Middle frontal gyrus (tissue), 1 donor: ENCODE results near the gene TENM3.

Experiments used
- DNase-seq: peaks from one replicate; pipeline ENCODE4 v3.0.0-alpha.2; 2015; ENCODE audit warnings: low spot score; ENCODE audit errors: extremely low spot score

The TENM3 gene

DNA sequence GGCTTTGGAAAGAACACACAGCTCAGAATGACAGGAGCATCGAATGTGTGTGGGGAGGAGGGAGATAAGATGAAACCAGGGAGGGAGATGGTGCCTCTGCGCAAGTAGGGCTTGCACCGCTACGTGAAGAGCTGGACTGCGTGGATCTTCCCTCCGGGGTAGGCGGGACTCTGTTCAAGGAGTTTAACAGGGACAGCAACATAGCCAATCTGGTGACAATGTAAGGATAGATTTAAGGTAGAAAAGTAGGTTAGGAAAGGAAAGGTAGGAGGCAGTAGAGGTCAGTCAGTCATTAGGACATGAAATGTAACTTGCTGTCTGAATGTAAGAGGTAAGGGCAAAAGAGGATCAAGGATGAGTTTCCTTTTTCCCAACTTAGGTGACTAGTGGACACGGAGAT is 521.4 kb downstream of the TENM3 start:
- DNase-seq, result no peak

DNA sequence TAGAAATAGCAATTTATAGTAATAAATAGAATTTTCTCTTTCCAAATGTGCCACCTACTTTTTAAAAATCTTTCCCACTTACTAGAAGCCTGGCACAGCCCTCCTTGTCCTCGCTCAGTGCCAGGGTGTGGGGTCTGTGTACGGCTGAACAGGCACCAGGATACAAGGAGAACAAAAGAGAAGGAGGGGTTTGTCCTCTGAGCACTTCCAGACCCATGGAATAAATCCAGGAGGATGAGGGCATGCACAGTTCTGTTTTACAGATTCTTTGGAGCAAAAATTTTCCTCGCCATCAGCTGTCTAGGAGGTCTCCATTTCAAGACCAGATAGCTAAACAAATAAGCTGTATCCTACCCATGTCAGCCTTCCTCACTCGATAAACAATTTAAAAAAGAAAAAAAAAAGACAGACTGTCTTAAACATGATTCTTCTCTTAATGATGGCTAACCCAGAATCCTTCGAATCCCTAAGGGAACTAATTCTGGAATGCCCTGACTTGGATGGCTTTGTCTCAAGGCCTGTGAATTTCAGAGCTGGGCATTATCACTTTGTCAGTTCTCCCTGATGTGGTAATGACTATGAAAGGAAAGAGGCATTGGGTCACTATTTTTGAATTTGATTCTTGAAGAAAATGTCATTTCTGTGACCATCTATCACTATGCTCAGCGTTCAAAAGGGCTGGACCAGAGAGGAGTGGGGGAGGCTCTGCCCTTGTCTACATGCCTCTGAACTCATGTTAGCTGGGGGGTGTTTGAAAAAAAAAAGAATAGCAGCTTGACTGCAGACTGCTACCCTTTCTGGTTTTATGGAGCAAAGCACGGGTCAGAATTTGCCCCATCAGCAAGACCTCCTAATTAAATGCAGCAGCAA is 523.0 kb downstream of the TENM3 start:
- no peak for DNase-seq

DNA sequence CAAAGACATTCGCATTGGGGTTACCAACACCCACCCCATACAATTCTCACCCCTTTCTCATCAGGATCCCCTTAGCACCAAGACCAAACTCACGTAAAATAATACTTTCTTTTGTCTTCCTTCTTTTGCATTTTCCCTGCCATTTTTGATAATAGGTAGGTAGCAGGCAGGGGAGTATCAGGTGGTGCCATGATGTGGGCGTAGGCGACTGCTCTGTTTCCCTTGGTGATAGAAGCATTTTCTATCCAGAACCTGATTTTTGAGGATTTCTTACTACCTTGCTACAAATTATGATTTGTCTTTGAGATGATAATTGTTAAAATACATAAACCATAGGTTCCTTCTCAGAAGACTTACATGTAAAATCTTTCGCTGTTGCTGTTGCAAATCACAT is 523.7 kb downstream of the TENM3 start:
- no peak for DNase-seq

DNA sequence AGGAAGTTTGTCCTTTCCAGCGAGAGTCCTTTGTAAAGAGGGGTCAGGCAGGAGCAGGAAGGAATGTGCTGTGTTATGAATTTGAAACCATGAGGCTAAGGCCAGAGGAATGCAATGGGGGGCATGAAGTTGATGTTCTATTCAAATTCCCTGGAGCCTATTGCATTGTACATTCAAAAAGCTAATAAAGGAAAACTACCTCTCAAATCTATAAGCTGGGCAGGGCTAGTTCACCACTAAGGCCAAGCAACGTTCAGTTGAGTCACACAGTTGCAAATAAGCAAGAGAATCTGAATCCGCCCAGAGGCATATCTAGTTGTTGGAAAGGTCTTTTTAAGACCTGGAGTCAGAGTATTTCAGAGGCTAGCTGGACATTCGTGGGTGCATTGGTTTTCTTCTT is 525.6 kb downstream of the TENM3 start:
- no peak for DNase-seq

DNA sequence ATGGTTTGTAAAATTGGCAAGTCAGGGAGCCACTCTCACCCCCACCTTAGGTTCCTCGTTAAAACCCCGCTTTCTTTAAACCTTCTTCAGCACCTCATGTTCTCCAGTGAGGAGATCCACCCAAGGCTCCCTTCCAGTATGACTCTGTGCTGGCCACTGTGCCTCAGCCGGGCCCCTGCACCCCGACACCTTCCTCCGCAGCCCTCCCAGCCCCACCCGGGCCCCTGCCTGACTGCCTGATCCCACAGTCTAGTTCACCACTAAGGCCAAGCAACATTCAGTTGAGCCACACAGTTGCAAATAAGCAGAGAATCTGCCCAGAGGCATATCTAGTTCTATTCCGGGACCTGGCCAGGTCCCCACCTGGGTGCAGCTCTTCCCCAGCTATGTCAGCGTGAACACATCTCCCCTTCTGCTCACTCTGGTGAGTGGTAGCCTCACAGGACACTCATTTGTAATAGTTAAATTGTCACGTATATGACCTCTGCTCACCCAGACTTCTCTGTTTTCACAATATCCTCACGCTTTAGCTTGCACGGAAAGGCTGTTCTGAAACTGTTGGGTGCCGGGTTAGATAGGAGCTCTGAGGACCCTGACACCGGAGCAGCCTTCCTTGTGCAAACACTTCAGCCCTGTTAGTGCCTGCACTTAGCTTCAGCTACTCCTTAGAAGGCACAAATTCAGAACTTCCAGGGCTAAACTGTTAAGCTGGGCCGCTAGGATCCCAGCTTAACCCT is 527.2 kb downstream of the TENM3 start:
- no peak for DNase-seq

DNA sequence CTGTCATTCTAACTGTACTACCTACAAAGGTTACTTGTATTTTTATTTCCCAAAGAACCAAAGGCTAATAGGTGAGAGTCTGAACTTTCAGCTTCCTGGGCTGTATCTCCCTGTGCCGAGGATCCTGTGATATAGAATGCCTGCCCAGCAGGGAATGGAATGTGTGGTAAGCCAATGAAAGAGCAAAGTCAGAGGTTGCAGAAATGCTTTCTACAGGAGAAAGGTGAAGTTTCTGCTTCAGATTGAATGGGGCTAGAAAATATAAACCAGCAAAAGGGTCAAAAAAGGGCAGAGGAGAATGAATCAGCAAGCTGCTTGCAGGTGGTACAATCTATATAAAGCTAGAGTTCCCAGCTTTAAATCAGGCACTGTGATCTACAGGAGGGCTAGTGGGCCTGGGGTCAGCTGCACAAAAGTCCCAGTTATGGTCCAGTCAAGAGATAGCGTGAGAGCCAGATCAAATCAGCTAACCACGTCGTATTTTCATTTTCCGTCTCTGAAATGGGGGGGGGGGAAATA is 527.9 kb downstream of the TENM3 start:
- DNase-seq, result no peak

DNA sequence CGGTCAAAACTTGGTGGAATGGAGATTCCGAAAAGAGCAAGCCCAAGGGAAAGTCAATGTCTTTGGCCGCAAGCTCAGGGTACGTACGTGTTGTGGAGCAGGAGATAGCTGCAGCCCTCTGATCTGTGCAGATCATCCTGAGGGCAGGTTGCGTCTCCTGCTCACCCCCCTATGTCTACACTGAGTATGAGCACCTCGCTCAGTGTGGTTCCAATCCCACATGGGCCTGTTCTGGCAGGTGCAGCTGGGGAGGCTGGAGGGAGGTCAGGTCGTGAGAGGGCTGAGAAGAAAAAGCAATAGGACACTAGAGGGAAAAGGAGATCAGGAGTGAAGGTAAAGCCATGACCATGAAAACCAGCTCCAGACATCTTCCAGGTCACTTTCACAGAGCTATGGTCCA is 531.9 kb downstream of the TENM3 start:
- DNase-seq, result no peak

DNA sequence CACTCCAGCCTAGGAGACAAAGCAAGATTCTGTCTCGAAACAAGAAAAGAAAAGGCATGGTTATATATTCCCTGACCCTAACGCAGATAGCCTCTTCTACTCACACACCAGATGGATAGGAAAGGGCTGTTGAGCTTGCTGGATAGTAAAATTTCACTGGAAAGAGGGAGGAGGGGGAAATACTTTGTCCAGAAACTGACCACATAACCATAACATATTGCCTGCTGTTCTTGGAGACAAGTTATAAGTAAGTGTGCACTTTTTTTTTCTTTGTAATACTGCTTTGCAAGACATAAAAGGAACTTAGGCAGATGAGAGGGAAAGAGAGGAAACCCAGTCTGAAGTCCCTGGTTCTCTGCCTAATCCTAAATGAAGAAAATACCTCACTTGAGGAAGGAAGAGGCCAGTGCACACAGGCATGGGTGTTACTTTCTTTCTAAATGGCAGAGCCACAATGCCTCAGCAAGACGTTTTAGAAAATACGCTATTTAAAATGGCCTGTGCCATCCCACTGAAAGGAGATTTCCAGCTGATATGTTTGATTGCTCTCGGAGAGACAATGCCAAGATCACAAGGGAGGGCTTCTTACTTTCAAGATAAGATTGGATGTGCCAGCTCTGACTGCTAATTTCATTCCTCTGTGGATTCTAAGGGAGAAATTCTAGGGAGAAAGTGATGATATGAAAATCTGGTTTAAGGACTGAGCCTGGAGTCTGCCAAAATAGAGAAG is 533.3 kb downstream of the TENM3 start:
- no peak for DNase-seq

- no peak for DNase-seq
Measured at GRCh38 chr4:182778222-182778982, 535.2 kb downstream of the TENM3 start.

DNA sequence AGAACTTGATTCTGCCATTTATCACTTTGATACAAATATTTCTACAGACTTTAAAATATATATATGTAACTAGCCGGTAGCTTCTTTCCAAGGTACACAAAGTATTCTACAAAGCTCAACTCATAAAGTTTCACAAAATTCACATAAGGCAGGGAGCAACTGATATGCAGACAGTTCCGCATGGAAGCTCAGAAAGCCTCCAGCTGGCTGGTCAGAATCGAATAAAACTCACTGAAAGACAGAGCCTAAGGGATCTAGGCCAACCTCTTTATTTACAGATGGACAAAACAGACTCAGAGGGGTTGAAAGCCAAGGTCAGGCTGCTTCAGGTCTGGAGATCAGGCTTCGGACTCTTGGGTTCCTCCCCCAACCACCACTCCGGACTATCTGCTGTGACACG is 543.8 kb downstream of the TENM3 start:
- DNase-seq, result no peak

GRCh38 chr4:182788201-182788600 is 545.0 kb downstream of the TENM3 start:
- DNase-seq, result no peak

- no peak for DNase-seq
Measured at GRCh38 chr4:182789529-182789928, 546.3 kb downstream of the TENM3 start.

DNA sequence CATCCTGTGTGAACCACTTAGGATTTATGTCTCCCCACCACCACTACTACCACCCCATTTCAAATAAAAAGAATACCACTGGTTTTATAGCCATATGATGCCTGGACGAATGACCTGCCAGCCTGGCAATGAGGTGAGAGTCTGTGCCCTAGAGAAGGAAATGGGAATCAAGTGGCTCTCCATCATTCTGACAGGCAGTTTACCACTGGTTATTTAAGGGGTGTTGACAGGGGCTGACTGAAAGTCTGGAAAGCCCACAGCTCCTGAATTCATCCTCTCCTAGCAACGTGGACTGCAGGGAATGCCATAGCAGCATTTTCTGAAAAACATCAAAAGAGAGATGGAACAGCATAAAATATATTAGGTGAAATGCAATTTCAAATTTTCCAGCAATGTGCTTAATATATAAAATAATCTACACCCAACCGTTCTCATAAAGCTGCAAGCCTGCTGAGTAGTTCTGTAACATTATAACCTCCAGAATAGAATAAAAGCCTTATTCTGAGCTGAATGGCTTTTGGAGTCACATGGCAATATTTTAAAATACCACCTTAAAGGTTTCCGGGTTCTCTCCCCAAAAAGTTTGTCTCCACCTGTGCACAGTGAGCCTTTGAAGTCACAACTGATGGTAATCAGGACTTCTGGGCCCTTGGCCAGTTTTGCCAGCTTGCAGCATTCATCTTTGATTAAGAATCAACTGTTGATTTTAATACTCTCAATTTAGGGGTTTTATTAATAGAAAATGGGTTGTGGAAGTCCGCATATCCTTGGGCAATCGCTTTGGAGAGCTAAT is 552.4 kb downstream of the TENM3 start:
- DNase-seq, result no peak

DNA sequence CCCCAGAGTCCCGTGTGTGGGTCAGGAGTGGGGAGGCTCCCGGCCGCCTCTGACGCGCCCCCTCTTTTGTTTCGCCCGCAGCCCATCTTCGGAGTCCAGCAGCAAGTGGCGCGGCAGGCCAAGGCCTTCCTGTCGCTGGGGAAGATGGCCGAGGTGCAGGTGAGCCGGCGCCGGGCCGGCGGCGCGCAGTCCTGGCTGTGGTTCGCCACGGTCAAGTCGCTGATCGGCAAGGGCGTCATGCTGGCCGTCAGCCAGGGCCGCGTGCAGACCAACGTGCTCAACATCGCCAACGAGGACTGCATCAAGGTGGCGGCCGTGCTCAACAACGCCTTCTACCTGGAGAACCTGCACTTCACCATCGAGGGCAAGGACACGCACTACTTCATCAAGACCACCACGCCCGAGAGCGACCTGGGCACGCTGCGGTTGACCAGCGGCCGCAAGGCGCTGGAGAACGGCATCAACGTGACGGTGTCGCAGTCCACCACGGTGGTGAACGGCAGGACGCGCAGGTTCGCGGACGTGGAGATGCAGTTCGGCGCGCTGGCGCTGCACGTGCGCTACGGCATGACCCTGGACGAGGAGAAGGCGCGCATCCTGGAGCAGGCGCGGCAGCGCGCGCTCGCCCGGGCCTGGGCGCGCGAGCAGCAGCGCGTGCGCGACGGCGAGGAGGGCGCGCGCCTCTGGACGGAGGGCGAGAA is 556.5 kb downstream of the TENM3 start:
- DNase-seq, result no peak

- DNase-seq, result no peak
Measured at GRCh38 chr4:182800216-182800515, 557.0 kb downstream of the TENM3 start.

DNA sequence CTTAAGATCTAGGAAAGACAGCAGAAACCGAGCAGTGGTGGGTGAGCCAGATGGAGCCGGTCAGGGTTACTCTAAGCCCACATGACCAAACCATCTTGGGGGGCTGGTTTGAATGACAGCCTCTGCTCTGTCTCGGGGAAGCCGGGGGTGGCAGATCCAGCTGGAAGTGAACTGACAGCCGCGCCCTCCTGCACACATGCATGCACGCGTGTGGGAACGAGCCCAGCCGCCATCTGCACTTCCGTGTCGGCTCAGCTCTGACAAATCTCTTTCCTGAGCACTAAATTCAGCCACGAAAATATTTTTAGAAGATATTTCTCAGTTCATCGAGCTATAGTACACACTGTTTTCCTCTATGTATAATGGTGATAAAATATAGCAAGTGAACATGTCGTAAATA is 558.4 kb downstream of the TENM3 start:
- no peak for DNase-seq

- DNase-seq, result no peak
Measured at GRCh38 chr4:182802621-182803020, 559.4 kb downstream of the TENM3 start.

GRCh38 chr4:182803235-182803634 is 560.0 kb downstream of the TENM3 start:
- DNase-seq, result no peak

- no peak for DNase-seq
Measured at GRCh38 chr4:182804131-182804530, 560.9 kb downstream of the TENM3 start.

- DNase-seq, result no peak
Measured at GRCh38 chr4:182805321-182805720, 562.1 kb downstream of the TENM3 start.
